Measurements from ENCODE around the gene NEGR1. TPM values are rescaled to one million over a fixed set of nuclear protein-coding genes. Genes with fewer than 3 reads are reported as not detected.

NEGR1 gene
- total RNA-seq, 1 experiment from 2014 or later: 1.2 TPM

- no peak for DNase-seq
- Histone ChIP-seq H3K4me1 (no peaks in the 10 kb centered on the region), H3K4me3 (no peak overlapping the region), H3K27me3 (no peaks in the 10 kb centered on the region), H3K27ac (no peak overlapping the region), H3K9me3 (replicated peaks) (no peaks in the 10 kb centered on the region), H3K36me3 (no peaks in the 10 kb centered on the region)
Observed at GRCh38 chr1:71717186-71717585, 565.2 kb downstream of the NEGR1 start.

- no peak for DNase-seq
- Histone ChIP-seq H3K4me3 (no peak overlapping the region), H3K9me3 (replicated peaks) (no peaks in the 10 kb centered on the region), H3K27ac (no peak overlapping the region), H3K27me3 (no peaks in the 10 kb centered on the region), H3K36me3 (no peaks in the 10 kb centered on the region), H3K4me1 (peaks cover 7% of the 10 kb centered on the region)
Observed at GRCh38 chr1:71711456-71711855, 570.9 kb downstream of the NEGR1 start.

GRCh38 chr1:71706029-71706671 lies 576.2 kb downstream of the NEGR1 start:
- no peaks in the 10 kb centered on the region for H3K36me3 ChIP-seq
- DNase-seq: peak; percentile 81 to 91
- H3K4me3 ChIP-seq: no peak overlapping the region; the same call in 1 of the 2 replicates
- H3K4me1 ChIP-seq: peaks cover 20% of the 10 kb centered on the region
- H3K27me3 ChIP-seq: no peaks in the 10 kb centered on the region
- peak overlapping the region; percentile 47 for H3K27ac ChIP-seq
- no peaks in the 10 kb centered on the region for H3K9me3 ChIP-seq (replicated peaks)

- H3K27ac ChIP-seq: no peak overlapping the region
- no peak for DNase-seq
- no peaks in the 10 kb centered on the region for H3K9me3 ChIP-seq (replicated peaks)
- H3K27me3 ChIP-seq: no peaks in the 10 kb centered on the region
- H3K36me3 ChIP-seq: no peaks in the 10 kb centered on the region
- H3K4me3 ChIP-seq: no peak overlapping the region
- no peaks in the 10 kb centered on the region for H3K4me1 ChIP-seq
Observed at GRCh38 chr1:71698186-71698585, 584.2 kb downstream of the NEGR1 start.

GRCh38 chr1:71695821-71696220 lies 586.5 kb downstream of the NEGR1 start:
- no peak overlapping the region for H3K27ac ChIP-seq
- no peaks in the 10 kb centered on the region for H3K4me1 ChIP-seq
- no peaks in the 10 kb centered on the region for H3K9me3 ChIP-seq (replicated peaks)
- H3K36me3 ChIP-seq: no peaks in the 10 kb centered on the region
- H3K4me3 ChIP-seq: no peak overlapping the region
- no peaks in the 10 kb centered on the region for H3K27me3 ChIP-seq
- no peak for DNase-seq

- Histone ChIP-seq H3K9me3 (replicated peaks) (no peaks in the 10 kb centered on the region), H3K27me3 (no peaks in the 10 kb centered on the region; the same call in 1 of the 2 replicates), H3K4me3 (no peak overlapping the region), H3K36me3 (no peaks in the 10 kb centered on the region), H3K4me1 (no peaks in the 10 kb centered on the region), H3K27ac (no peak overlapping the region)
- DNase-seq: no peak
Observed at GRCh38 chr1:71695084-71695483, 587.3 kb downstream of the NEGR1 start.

- no peaks in the 10 kb centered on the region for H3K4me1 ChIP-seq
- H3K27me3 ChIP-seq: no peaks in the 10 kb centered on the region; the same call in 1 of the 2 replicates
- H3K9me3 ChIP-seq (replicated peaks): no peaks in the 10 kb centered on the region
- no peaks in the 10 kb centered on the region for H3K36me3 ChIP-seq
- H3K27ac ChIP-seq: no peak overlapping the region
- no peak overlapping the region for H3K4me3 ChIP-seq
- DNase-seq: no peak
Observed at GRCh38 chr1:71693581-71693980, 588.8 kb downstream of the NEGR1 start.

- no peak for DNase-seq
- no peaks in the 10 kb centered on the region for H3K4me1 ChIP-seq
- no peak overlapping the region for H3K4me3 ChIP-seq
- no peaks in the 10 kb centered on the region for H3K36me3 ChIP-seq
- no peaks in the 10 kb centered on the region for H3K9me3 ChIP-seq (replicated peaks)
- no peak overlapping the region for H3K27ac ChIP-seq
- no peaks in the 10 kb centered on the region; the same call in 1 of the 2 replicates for H3K27me3 ChIP-seq
Observed at GRCh38 chr1:71689635-71690034, 592.7 kb downstream of the NEGR1 start.

- Histone ChIP-seq H3K27me3 (no peaks in the 10 kb centered on the region; the same call in 1 of the 2 replicates), H3K36me3 (no peaks in the 10 kb centered on the region), H3K9me3 (replicated peaks) (no peaks in the 10 kb centered on the region), H3K27ac (no peak overlapping the region), H3K4me3 (no peak overlapping the region), H3K4me1 (no peaks in the 10 kb centered on the region)
- DNase-seq: no peak
Observed at GRCh38 chr1:71687376-71687775, 595.0 kb downstream of the NEGR1 start.

GRCh38 chr1:71676979-71677925 lies 605.1 kb downstream of the NEGR1 start:
- Histone ChIP-seq H3K9me3 (replicated peaks) (no peaks in the 10 kb centered on the region; the same call in 1 of the 2 replicates), H3K36me3 (no peaks in the 10 kb centered on the region), H3K27ac (no peak overlapping the region), H3K27me3 (no peaks in the 10 kb centered on the region; the same call in 1 of the 2 replicates), H3K4me3 (no peak overlapping the region), H3K4me1 (no peaks in the 10 kb centered on the region)
- no peak for DNase-seq

- DNase-seq: no peak
- H3K4me1 ChIP-seq: no peaks in the 10 kb centered on the region
Observed at GRCh38 chr1:71668065-71668464, 614.3 kb downstream of the NEGR1 start.

GRCh38 chr1:71667216-71667615 lies 615.1 kb downstream of the NEGR1 start:
- no peak overlapping the region for H3K4me3 ChIP-seq
- H3K9me3 ChIP-seq (replicated peaks): no peaks in the 10 kb centered on the region
- H3K27me3 ChIP-seq: no peaks in the 10 kb centered on the region
- no peak overlapping the region for H3K27ac ChIP-seq
- no peaks in the 10 kb centered on the region for H3K4me1 ChIP-seq
- no peaks in the 10 kb centered on the region for H3K36me3 ChIP-seq
- peak in 1 of 2 experiments; percentile 10 for DNase-seq

More at GRCh38 chr1:71668065-71668464, 614.3 kb downstream of the NEGR1 start:
- Histone ChIP-seq H3K9me3 (replicated peaks) (no peaks in the 10 kb centered on the region), H3K36me3 (no peaks in the 10 kb centered on the region), H3K27ac (no peak overlapping the region), H3K27me3 (no peaks in the 10 kb centered on the region), H3K4me3 (no peak overlapping the region)

GRCh38 chr1:71666609-71667008 lies 615.7 kb downstream of the NEGR1 start:
- H3K36me3 ChIP-seq: no peaks in the 10 kb centered on the region
- H3K9me3 ChIP-seq (replicated peaks): no peaks in the 10 kb centered on the region
- H3K4me1 ChIP-seq: no peaks in the 10 kb centered on the region
- H3K27me3 ChIP-seq: no peaks in the 10 kb centered on the region
- no peak overlapping the region for H3K27ac ChIP-seq
- DNase-seq: no peak
- no peak overlapping the region for H3K4me3 ChIP-seq

GRCh38 chr1:71660411-71660810 lies 621.9 kb downstream of the NEGR1 start:
- Histone ChIP-seq H3K27ac (no peak overlapping the region), H3K4me3 (no peak overlapping the region), H3K36me3 (no peaks in the 10 kb centered on the region), H3K9me3 (replicated peaks) (no peaks in the 10 kb centered on the region), H3K4me1 (no peaks in the 10 kb centered on the region), H3K27me3 (no peaks in the 10 kb centered on the region)
- DNase-seq: no peak
